SKM-1 (cell line): ENCODE results near the gene FRMD4B.

Source experiments
- DNase-seq: peaks from one replicate; lab custom pipeline; 2025; ENCODE audit not compliant: unreplicated experiment; lab: John Stamatoyannopoulos, UW

The FRMD4B gene

GRCh38 chr3:69142090-69142489 lies 243.8 kb downstream of the FRMD4B start:
- DNase-seq = no peak

GRCh38 chr3:69141313-69141712 lies 244.6 kb downstream of the FRMD4B start:
- DNase-seq = no peak

GRCh38 chr3:69137412-69137811 lies 248.5 kb downstream of the FRMD4B start:
- no peak for DNase-seq

GRCh38 chr3:69137005-69137404 lies 248.9 kb downstream of the FRMD4B start:
- DNase-seq = no peak

- DNase-seq = no peak
Measured at GRCh38 chr3:69130689-69131088, 255.2 kb downstream of the FRMD4B start.

GRCh38 chr3:69129531-69129930 lies 256.4 kb downstream of the FRMD4B start:
- no peak for DNase-seq

- DNase-seq = no peak
Measured at GRCh38 chr3:69128509-69128908, 257.4 kb downstream of the FRMD4B start.

- no peak for DNase-seq
Measured at GRCh38 chr3:69126999-69127398, 258.9 kb downstream of the FRMD4B start.

- no peak for DNase-seq
Measured at GRCh38 chr3:69126216-69126615, 259.7 kb downstream of the FRMD4B start.

- DNase-seq = no peak
Measured at GRCh38 chr3:69122403-69122802, 263.5 kb downstream of the FRMD4B start, which contains the start of gene LMOD3. Gene LMOD3 (minus strand): TSS chr3:69122595. CDS start chr3:69122386, 209 bp downstream.

- no peak for DNase-seq
Measured at GRCh38 chr3:69121950-69122349, 263.9 kb downstream of the FRMD4B start.

GRCh38 chr3:69121513-69121912 lies 264.4 kb downstream of the FRMD4B start:
- DNase-seq = no peak

GRCh38 chr3:69120879-69121464 lies 264.9 kb downstream of the FRMD4B start:
- DNase-seq = peak; percentile 28
